Effector CD4-positive, alpha-beta T cell (primary cell): Measurements from ENCODE around the gene KHDC3L. TPM values are rescaled to one million over a fixed set of nuclear protein-coding genes. Genes with fewer than 3 reads are reported as not detected.

ENCODE experiments used
- DNase-seq: peaks from one replicate; pipeline ENCODE4 v3.0.0-alpha.2; 2020
- total RNA-seq: gene quantifications from one replicate; lab custom pipeline; 2026; lab: John Stamatoyannopoulos, UW

Gene KHDC3L, protein sequence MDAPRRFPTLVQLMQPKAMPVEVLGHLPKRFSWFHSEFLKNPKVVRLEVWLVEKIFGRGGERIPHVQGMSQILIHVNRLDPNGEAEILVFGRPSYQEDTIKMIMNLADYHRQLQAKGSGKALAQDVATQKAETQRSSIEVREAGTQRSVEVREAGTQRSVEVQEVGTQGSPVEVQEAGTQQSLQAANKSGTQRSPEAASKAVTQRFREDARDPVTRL
- not detected for total RNA-seq

GRCh38 chr6:73362358-73362757 lies at the start of gene KHDC3L:
TSS of gene KHDC3L (plus strand) at chr6:73362658. CDS start at chr6:73362730, 72 bp downstream.
- no peak for DNase-seq

DNA sequence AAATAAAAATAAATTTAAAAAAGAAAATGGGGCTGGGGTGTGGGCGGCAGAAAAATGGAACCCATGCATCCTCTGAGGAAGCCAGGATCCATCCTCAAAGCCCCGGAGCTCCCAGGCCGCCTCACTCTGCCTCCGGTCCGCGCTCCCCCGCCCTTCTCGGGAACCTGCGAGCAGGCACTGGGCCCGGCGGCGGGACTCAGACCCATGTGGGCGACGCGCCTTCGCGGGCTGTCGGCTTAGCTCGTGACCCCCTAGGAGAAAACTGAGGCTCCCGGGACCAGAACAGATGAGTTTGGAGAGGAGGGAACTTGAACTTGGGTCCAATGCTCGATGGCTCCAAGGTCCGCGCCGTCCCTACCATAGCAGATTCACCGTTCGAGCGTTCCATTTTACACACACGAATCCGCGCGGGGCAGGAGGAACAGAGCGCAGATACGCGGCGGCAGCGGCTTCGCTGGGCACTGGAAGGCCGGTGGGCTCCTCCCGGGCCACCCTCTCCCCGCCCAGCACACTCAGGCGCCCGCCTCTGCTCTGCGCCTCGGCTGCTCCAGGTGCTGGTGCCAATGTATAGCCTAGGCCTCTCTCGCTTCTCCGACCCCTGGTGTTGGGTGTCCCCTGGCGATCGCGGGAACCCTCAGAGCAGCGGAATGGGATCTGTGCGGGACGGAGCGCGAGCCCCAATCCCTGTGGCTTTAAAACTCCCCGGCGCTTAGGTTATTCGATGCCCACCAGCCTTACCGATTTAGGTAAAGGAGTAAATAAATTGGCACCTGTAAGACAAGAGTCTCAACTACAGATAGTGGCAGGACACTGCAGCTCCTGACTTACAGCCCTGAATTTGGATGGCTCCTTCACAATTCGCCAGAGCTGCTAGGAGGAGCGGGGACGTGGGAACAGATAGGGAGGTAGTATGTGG lies 47.6 kb upstream of the KHDC3L start:
- no peak for DNase-seq

DNA sequence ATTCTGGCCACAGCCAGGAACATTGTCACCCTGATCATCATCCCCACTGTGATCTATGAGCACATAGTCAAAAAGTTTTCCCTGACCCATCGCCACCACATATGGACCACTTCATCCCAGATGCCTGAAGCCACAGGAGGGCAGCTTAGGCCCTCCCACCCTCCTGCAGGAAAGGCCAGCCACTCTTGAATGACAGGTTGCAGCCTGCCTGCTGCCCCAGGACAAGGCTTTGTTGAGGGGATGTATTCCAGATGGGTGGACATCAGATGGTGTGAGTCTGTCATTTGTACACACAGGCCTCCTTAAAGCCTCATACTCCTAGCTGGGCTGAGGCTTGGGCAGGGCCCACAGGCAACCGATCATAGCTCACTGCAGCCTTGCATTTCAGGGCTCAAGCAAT lies 39.1 kb upstream of the KHDC3L start:
- no peak for DNase-seq

DNA sequence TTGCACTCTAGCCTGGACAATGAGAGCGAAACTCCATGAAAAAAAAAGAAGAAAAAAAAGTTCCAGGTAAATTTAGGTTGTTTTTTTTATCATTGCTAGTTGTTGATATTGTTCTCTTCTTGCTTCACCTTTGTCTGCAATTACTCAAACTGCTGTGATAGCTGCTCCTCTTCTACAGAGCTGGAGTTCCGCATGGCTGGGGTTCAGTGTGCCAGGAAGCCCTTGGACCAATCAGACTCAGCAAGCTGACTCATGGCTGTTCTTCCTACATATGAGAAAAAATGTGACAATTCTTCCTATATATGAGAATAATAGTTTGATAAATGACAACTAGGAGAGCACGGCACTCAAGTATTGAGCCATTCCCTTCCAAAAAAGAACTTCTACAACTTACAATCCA lies 36.8 kb upstream of the KHDC3L start:
- DNase-seq = no peak

DNA sequence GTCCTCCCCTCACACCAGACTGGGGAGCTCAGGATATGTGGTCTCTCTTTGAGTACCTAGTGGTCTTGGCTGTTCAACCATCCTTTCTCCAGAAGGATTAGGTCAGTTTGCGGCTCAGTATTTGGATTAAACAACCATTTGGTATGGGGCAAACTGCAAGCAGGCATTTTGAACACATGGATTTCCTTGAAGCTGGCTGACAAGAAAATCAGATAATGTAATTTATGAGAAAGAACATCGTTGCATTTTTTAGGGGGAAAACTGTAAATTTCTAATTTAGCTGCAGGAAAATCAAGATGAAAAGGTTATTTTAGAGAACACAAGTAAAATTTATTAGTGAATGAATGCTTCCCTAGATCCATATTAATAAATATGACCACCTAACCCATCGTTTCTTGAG lies 33.7 kb upstream of the KHDC3L start:
- DNase-seq = no peak

GRCh38 chr6:73329201-73329600 lies 33.3 kb upstream of the KHDC3L start:
- DNase-seq = no peak

DNA sequence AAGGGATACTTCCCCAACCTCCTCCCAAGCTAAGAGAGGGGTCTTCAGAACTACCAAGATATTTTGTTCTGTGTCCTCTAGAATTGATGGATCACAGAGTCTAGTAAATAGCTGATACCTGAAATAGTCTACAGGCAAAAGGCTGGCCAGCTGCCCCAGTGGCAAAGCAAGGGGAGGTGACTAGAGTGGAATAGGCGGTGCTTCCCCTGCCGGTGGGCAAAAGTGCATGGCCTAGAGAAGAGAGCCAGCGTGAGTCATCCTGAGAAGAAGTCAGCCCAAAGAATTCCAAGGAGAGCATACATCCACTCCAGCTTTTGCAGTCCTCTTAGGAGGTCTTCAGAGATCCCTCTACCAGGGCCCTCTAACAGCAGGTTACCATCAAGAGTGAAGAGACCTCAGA lies 23.1 kb upstream of the KHDC3L start:
- no peak for DNase-seq

GRCh38 chr6:73340048-73340447 lies 22.4 kb upstream of the KHDC3L start:
- DNase-seq = no peak

DNA sequence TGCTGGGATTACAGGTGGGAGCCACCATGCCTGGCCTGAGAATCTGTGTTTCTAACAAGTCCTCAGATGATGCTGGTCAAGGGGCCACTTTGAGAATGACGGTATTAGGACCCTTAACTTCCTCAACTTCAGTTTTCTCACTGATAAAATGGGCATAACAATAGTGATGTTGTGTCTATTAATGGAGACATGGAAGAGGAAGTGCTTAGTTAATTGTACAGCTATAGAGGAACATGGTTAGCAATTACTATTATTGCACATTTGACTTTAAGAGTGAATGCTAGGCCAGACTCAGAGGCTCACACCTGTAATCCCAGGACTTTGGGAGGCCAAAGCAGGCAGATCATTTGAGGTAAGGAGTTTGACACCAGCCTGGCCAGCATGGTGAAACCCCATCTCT lies 21.1 kb upstream of the KHDC3L start:
- no peak for DNase-seq

DNA sequence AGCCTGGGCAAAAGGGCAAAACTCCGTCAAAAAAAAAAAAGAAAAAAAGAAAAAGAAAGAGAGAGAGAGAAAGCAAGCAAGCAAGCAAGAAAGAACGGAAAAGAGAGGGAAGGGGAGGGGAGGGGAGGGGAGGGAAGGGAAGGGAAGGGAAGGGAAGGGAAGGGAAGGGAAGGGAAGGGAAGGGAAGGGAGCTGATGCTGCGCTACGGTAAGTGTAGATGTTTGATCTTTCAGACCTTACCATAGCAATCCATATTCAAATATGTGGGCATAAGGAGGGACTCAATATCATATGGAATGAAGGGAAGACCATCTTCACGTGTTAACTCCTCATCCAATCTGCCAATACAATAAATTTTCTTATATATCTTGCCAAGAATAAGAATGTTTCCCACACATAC lies 20.3 kb upstream of the KHDC3L start:
- no peak for DNase-seq

DNA sequence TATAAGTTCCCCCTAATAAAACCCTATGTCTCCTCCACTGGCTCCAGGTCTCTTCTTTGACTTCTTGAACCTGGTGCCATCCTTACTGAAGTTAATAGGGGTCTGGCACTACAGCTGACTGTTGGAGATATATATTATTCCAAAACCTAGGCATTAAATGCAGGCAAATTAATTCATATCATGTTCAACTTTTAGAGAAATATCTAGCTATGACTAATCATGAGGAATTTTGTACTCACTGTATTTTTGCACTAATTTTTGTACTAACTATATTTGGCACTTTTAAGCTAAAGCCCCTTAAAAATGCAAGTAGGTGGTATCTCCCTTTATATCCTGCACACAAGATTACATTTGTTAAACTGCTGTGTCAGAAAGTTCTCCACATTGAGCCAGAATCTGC lies 19.3 kb upstream of the KHDC3L start:
- no peak for DNase-seq

- DNase-seq = no peak
Measured at GRCh38 chr6:73348550-73349204, 13.8 kb upstream of the KHDC3L start.

DNA sequence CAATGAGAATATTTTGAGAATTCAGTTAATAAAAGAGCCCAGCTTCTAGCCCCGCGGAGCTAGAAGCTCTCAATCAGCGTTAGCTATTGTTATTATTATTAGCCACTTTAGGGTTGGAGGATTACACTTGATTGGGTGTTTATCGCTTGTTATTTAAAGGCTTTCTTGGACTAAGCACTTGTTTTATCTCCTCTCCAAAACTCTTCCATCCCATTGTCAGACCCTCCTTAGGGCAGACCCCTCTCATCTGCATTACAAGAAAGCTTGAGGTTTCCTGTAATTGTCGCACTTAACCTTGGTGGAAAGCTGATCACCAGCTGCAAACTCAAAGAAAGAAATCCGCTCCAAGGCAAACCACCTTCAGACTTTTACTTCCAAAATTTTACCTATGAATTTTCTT lies 13.1 kb upstream of the KHDC3L start:
- DNase-seq = no peak

GRCh38 chr6:73353636-73354593 lies 8.5 kb upstream of the KHDC3L start, which contains the start of gene DPPA5:
TSS of gene DPPA5 (minus strand) at chr6:73354276. CDS start at chr6:73354225, 51 bp downstream.
- DNase-seq = no peak

DNA sequence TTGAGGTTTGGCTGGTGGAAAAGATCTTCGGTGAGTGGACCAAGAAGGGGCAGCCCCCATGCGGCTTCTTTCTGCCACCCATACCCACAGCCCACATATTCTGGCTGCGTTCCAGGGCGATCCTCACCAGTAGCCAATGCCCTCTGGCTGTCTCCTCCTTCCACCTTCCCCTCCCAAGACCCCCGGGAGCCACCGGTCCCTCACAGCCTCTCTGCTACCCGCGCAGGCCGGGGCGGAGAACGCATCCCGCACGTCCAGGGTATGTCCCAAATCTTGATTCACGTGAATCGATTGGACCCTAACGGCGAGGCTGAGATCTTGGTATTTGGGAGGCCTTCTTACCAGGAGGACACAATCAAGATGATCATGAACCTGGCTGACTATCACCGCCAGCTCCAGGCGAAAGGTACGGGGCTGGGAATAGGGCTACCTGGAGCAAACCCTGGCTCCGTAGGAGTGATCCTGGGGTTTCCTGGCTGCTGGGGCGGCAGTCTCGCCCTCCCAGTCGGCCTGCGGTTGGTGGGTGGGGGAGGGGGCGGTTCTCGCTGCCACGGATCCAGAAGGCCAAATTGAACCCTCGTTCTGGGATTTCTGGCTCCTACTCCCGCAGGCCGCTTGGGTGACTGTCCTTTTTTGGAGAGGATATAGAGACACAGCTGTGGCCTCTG lies 545 bp downstream of the KHDC3L start:
- no peak for DNase-seq

GRCh38 chr6:73363537-73363875 lies 1.0 kb downstream of the KHDC3L start:
- no peak for DNase-seq

DNA sequence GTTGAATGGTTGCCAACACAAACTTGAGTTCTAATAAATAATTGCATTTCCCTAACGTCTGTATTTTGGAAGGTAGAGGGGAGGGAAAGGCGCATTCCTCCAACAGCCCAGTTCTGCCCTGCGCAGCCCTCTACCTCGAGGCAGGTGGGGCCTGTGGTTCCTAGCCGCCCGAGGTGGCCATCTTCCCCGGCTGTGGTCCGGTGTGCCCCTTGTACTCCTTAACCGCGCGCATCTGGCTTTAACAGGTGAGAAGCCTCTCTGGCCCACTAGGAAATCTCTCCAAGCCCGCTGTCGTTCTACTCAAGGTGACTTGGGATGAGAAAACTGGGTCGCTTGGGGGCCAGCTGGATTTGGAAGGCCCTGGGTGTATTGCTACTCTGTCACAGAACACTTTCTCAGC lies 1.7 kb downstream of the KHDC3L start:
- DNase-seq = no peak

DNA sequence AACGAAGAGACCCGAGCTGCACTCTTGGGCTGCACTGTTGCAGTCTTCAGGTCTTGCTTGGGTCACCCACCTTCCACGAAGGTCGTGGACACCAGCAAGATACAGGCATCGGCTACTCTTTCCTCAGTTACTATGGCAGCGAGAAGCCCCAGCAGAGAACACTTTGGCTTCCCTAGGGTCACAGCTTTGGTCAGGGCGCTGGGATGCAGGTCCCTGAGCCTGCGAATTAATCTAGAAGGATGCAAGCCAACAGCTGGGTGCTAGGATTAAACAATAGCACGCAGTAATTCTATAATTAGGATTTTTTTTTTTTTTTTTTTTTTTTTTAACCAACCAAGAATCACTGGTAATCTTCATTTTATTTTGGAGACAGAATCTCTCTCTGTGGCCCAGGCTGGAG lies 2.1 kb downstream of the KHDC3L start:
- no peak for DNase-seq

DNA sequence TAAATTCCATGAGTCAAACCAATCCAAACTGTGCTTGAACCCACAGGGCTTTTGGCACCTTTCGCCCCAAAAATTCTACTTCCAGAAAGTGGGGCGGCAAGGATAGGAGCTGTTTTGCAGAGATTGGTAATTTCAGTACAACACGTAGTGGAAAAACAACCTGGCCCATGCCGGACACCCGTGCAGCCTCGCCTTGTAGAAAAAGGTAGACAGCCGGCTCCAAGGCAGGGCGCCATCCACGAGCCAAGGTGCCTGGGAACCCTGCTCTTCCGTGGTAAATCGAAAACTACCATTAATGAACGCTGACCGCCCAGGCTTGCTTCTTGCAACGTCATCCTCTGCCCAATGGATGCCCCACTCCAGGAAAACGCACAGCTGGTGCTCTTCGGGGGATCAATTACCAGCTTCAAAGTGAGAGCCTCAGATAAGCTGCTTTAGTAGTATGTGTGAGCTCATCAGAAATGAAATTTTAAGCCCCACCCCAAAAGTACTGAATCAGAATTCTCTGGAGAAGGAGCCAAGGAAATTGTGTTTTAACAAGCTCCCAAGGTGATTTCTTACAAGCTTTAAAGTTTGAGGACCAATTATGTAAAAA lies 5.4 kb downstream of the KHDC3L start:
- DNase-seq = no peak

DNA sequence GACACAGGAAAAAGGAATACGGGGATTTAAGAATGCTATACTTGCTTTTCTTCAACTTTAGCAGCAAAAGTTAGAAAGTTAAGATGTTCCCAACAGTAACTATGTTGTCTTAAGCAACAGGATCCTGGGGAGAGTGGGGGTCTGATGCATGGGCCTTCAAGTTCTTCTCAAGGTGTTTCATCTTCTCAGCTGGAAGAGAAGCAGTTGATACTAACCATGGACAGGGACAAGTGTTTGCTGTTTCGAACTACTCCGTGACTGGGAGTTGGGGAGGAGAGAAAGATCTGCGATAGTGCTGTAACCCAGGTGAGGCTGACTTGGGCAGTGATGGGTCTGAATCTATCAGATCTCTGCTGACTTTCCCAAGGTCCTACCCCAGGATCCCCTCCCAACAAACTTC lies 6.2 kb downstream of the KHDC3L start:
- DNase-seq = no peak

DNA sequence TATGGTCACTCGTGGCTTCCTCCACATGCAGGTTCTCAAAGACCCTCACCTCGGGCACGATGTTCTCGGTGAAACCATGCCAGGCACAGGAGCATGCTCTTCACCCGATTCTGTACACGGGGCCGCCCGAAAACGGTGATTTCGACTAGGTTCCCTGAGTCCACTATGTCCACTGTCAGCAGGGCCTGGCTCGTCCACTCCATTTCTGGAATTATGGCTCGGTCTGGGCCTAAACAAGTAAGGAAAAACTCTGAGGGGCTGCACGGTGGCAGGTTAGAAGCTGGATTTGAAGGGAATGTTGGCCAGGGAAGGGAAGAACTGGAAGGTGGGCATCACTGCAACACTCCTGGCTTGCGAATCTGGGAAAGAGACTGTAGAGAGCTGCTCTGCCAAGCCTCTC lies 6.7 kb downstream of the KHDC3L start:
- DNase-seq = no peak

GRCh38 chr6:73369563-73369962 lies 7.1 kb downstream of the KHDC3L start, which contains the start of gene OOEP:
TSS of gene OOEP (minus strand) at chr6:73369897. CDS start at chr6:73369792, 105 bp downstream.
- no peak for DNase-seq
